Neural cell (in vitro differentiated cells): Measurements from ENCODE around the gene CD180.

ENCODE experiments used
- CTCF ChIP-seq: fragments of 450-650 bp; IDR thresholded peaks from 2 replicates; pipeline ENCODE4 v1.5.1; 2014; ENCODE audit warnings: antibody characterized with exemption, mild to moderate bottlenecking, moderate library complexity; ENCODE audit not compliant: poor library complexity, severe bottlenecking
- EP300 ChIP-seq: fragments of 450-650 bp; conservative IDR thresholded peaks from 2 replicates; pipeline ENCODE4 v1.6.1; 2014; ENCODE audit warnings: antibody characterized with exemption, mild to moderate bottlenecking, moderate library complexity; ENCODE audit not compliant: poor library complexity, severe bottlenecking
- EZH2 ChIP-seq: fragments of 200-600, 300-800 bp; shearing (Covaris generic), sonication (generic); IDR thresholded peaks from 2 replicates; pipeline ENCODE4 v1.6.1; 2014; ENCODE audit warnings: antibody characterized with exemption, low read length, borderline replicate concordance, mild to moderate bottlenecking; ENCODE audit not compliant: insufficient read depth, poor library complexity, severe bottlenecking
- POLR2AphosphoS5 ChIP-seq: IDR thresholded peaks from 2 replicates; pipeline ENCODE4 v1.6.1; 2012
- RAD21 ChIP-seq: fragments of 450-650 bp; conservative IDR thresholded peaks from 2 replicates; pipeline ENCODE4 v1.6.1; 2014; ENCODE audit warnings: antibody characterized with exemption, mild to moderate bottlenecking, moderate library complexity
- REST ChIP-seq: IDR thresholded peaks from 2 replicates; pipeline ENCODE4 v1.6.1; 2012; ENCODE audit warnings: borderline replicate concordance

GRCh38 chr5:67149057-67149950 lies 47.3 kb downstream of the CD180 start:
- TF ChIP-seq RAD21 (no peak), CTCF (no peak), EP300 (no peak), REST (no peak), EZH2 (no peak), POLR2AphosphoS5 (no peak)
